IMR-90 (cell line): ENCODE data around the gene DZIP3. TPM values are rescaled to one million over a fixed set of nuclear protein-coding genes. Genes with fewer than 3 reads are reported as not detected.

ENCODE experiments used
- ATAC-seq: fragments of 200-7000 bp; cut with Tn5 transposase; 2 replicates; pipeline ENCODE4 v1.9.1; 2020; ENCODE audit warnings: low read depth, mild to moderate bottlenecking, moderate library complexity
- BruUV-seq: library from RNA; stranded (reverse); fragments of 400-500 nt; replicated peaks from 2 replicates; lab custom pipeline; 2021; lab: Mats Ljungman, UMichigan
- CTCF ChIA-PET: fragments of 300-600 bp; formaldehyde crosslinking; extraction: SDS; loops from one replicate; lab custom pipeline; 2021; ENCODE audit warnings: antibody characterized with exemption; lab: Yijun Ruan, JAX
- POLR2A ChIA-PET: fragments of 300-600 bp; sonication (Branson Sonifier 250); formaldehyde crosslinking; loops from one replicate; lab custom pipeline; 2022; ENCODE audit warnings: antibody characterized with exemption; ENCODE audit not compliant: unreplicated experiment; lab: Charles Lee
- DNase-seq: peaks from one replicate; pipeline ENCODE4 v3.0.0; 2013
- H2AFZ ChIP-seq: replicated peaks from 2 replicates; pipeline ENCODE3; 2013; ENCODE audit warnings: low read length, mild to moderate bottlenecking; ENCODE audit not compliant: poor library complexity
- H2AK5ac ChIP-seq: 2 replicates; pipeline ENCODE4 v1.6.1; 2013; ENCODE audit warnings: low read depth, low read length, inconsistent platforms
- H2AK9ac ChIP-seq: replicated peaks from 2 replicates; pipeline ENCODE3; 2013; ENCODE audit warnings: mild to moderate bottlenecking, low read depth, low read length, moderate library complexity; ENCODE audit not compliant: poor library complexity
- H2BK120ac ChIP-seq: 2 replicates; pipeline ENCODE4 v1.6.1; 2013; ENCODE audit warnings: low read depth, low read length, inconsistent platforms
- H2BK15ac ChIP-seq: 3 replicates; pipeline ENCODE4 v1.6.1; 2013; ENCODE audit warnings: low read depth, low read length, inconsistent platforms
- H2BK20ac ChIP-seq: 2 replicates; pipeline ENCODE4 v1.6.1; 2013; ENCODE audit warnings: low read depth, mild to moderate bottlenecking, inconsistent platforms, low read length, moderate library complexity
- H2BK5ac ChIP-seq: 2 replicates; pipeline ENCODE4 v1.6.1; 2013; ENCODE audit warnings: mild to moderate bottlenecking, low read depth, low read length, inconsistent platforms; ENCODE audit not compliant: poor library complexity, severe bottlenecking
- H3K14ac ChIP-seq: replicated peaks from 2 replicates; pipeline ENCODE4 v1.6.1; 2013; ENCODE audit warnings: low read depth, low read length, inconsistent platforms
- H3K18ac ChIP-seq: 2 replicates; pipeline ENCODE4 v1.6.1; 2013; ENCODE audit warnings: low read depth, low read length, control low read depth
- H3K23ac ChIP-seq: 2 replicates; pipeline ENCODE4 v1.6.1; 2013; ENCODE audit warnings: low read depth, low read length, inconsistent platforms
- H3K27ac ChIP-seq: 2 replicates; pipeline ENCODE4 v1.5.1; 2013; ENCODE audit warnings: mild to moderate bottlenecking, control low read depth, low read length; ENCODE audit not compliant: insufficient read depth
- H3K27me3 ChIP-seq: 2 replicates; pipeline ENCODE4 v1.6.1; 2013; ENCODE audit warnings: low read length; ENCODE audit not compliant: control insufficient read depth, insufficient read depth
- H3K36me3 ChIP-seq: 2 replicates; pipeline ENCODE4 v1.6.1; 2013; ENCODE audit warnings: low read length, mixed read lengths; ENCODE audit not compliant: control insufficient read depth, insufficient read depth
- H3K4ac ChIP-seq: 2 replicates; pipeline ENCODE4 v1.6.1; 2013; ENCODE audit warnings: low read depth, low read length, inconsistent platforms
- H3K4me1 ChIP-seq: 2 replicates; pipeline ENCODE4 v1.6.1; 2013; ENCODE audit warnings: low read length, mixed read lengths; ENCODE audit not compliant: control insufficient read depth, insufficient read depth
- H3K4me2 ChIP-seq: 2 replicates; pipeline ENCODE4 v1.6.1; 2013; ENCODE audit warnings: low read depth, mild to moderate bottlenecking, control low read depth, low read length, moderate library complexity
- H3K4me3 ChIP-seq: 2 replicates; pipeline ENCODE4 v1.5.1; 2013; ENCODE audit warnings: low read depth, mild to moderate bottlenecking, control low read depth, low read length, moderate library complexity; ENCODE audit not compliant: insufficient read depth
- H3K56ac ChIP-seq: 2 replicates; pipeline ENCODE4 v1.6.1; 2013; ENCODE audit warnings: low read length, inconsistent platforms; ENCODE audit not compliant: insufficient read depth; ENCODE audit errors: extremely low read depth
- H3K79me1 ChIP-seq, 2 experiments: 2 replicates each; pipeline ENCODE4 v1.6.1; 2013; ENCODE audit warnings: low read length in 2 of 2, inconsistent platforms in 1 of 2, low read depth in 1 of 2
- H3K9ac ChIP-seq: 2 replicates; pipeline ENCODE4 v1.6.1; 2013; ENCODE audit warnings: low read depth, low read length, control low read depth
- H3K9me1 ChIP-seq: 2 replicates; pipeline ENCODE4 v1.6.1; 2013; ENCODE audit warnings: low read length, inconsistent platforms; ENCODE audit not compliant: insufficient read depth
- H3K9me3 ChIP-seq: 2 replicates; pipeline ENCODE4 v1.6.1; 2013; ENCODE audit warnings: low read length; ENCODE audit not compliant: control insufficient read depth, insufficient read depth
- H4K20me1 ChIP-seq: 2 replicates; pipeline ENCODE4 v1.6.1; 2013; ENCODE audit warnings: low read length, inconsistent platforms; ENCODE audit not compliant: insufficient read depth
- H4K5ac ChIP-seq: 2 replicates; pipeline ENCODE4 v1.6.1; 2013; ENCODE audit warnings: mild to moderate bottlenecking, low read depth, low read length, control low read depth
- H4K8ac ChIP-seq, 2 experiments: 2 replicates each; pipeline ENCODE4 v1.6.1; 2013; ENCODE audit warnings: low read depth in 2 of 2, low read length in 2 of 2, control low read depth in 1 of 2, inconsistent platforms in 1 of 2
- H4K91ac ChIP-seq: 2 replicates; pipeline ENCODE4 v1.6.1; 2013; ENCODE audit warnings: low read depth, low read length, inconsistent platforms; ENCODE audit not compliant: insufficient read depth
- BHLHE40 ChIP-seq: fragments of 150-350 bp; IDR thresholded peaks from 2 replicates; pipeline ENCODE4 v1.6.1; 2016; ENCODE audit warnings: mild to moderate bottlenecking, low read depth, low read length
- CEBPB ChIP-seq: IDR thresholded peaks from 2 replicates; pipeline ENCODE4 v1.6.1; 2012; ENCODE audit warnings: low read depth, low read length, improper control_type of control experiment
- CHD1 ChIP-seq: IDR thresholded peaks from 2 replicates; pipeline ENCODE4 v1.6.1; 2012; ENCODE audit warnings: low read depth, low read length, improper control_type of control experiment
- FOS ChIP-seq: fragments of 150-350 bp; IDR thresholded peaks from 2 replicates; pipeline ENCODE4 v1.6.1; 2016; ENCODE audit warnings: low read depth, low read length
- MAFK ChIP-seq: IDR thresholded peaks from 2 replicates; pipeline ENCODE4 v1.6.1; 2012; ENCODE audit warnings: low read depth, low read length, improper control_type of control experiment
- MAZ ChIP-seq: IDR thresholded peaks from 2 replicates; pipeline ENCODE4 v1.6.1; 2012; ENCODE audit warnings: low read depth, mild to moderate bottlenecking, low read length, improper control_type of control experiment, moderate library complexity, borderline replicate concordance
- MXI1 ChIP-seq: IDR thresholded peaks from 2 replicates; pipeline ENCODE4 v1.6.1; 2012; ENCODE audit warnings: low read depth, mild to moderate bottlenecking, low read length, moderate library complexity, borderline replicate concordance
- POLR2A ChIP-seq: IDR thresholded peaks from 2 replicates; pipeline ENCODE4 v1.6.1; 2012; ENCODE audit warnings: mild to moderate bottlenecking, low read depth, low read length
- RAD21 ChIP-seq: IDR thresholded peaks from 2 replicates; pipeline ENCODE4 v1.6.1; 2012; ENCODE audit warnings: low read length, improper control_type of control experiment
- RCOR1 ChIP-seq: IDR thresholded peaks from 2 replicates; pipeline ENCODE4 v1.6.1; 2012; ENCODE audit warnings: mild to moderate bottlenecking, low read length, improper control_type of control experiment; ENCODE audit not compliant: insufficient replicate concordance
- RFX5 ChIP-seq: IDR thresholded peaks from 2 replicates; pipeline ENCODE4 v1.8.0; 2012; ENCODE audit warnings: low read depth, mild to moderate bottlenecking, low read length, moderate library complexity
- SMC3 ChIP-seq: fragments of 150-350 bp; IDR thresholded peaks from 2 replicates; pipeline ENCODE4 v1.6.1; 2016; ENCODE audit warnings: low read depth, mild to moderate bottlenecking, antibody characterized with exemption, low read length, moderate library complexity
- WGBS, 2 experiments: methylation state at CpG; one replicate each; pipeline versions ENCODE4 v1.1.5 to v1.1.7; 2013; ENCODE audit warnings: missing lambda C conversion rate in 2 of 2; ENCODE audit not compliant: insufficient read length in 1 of 2; ENCODE audit errors: extremely low coverage in 2 of 2; 5-methylcytosine and 5-hydroxymethylcytosine counted together
- dilution Hi-C: fragments of 300-500 bp; cut with HindIII; formaldehyde crosslinking; loops from one replicate; pipeline ENCODE4 v1.14.3; 2018; ENCODE audit warnings: low sequenced_read_pairs; ENCODE audit not compliant: unreplicated experiment
- in situ Hi-C: fragments of 300-500 bp; cut with MboI; formaldehyde crosslinking; loops from 3 replicates; pipeline ENCODE4 v1.14.3; 2019; ENCODE audit warnings: low sequenced_read_pairs, inconsistent platforms, mixed read lengths
- intact Hi-C: fragments of 100-400 bp; cut with micrococcal nuclease; formaldehyde crosslinking; loops from 2 replicates; pipeline ENCODE4 v1.10.0; 2022
- polyA plus RNA-seq, 3 experiments: library from polyadenylated mRNA; depleted of rRNA; stranded (reverse); fragments of >200 nt; gene quantifications; 2 replicates each; pipeline ENCODE4 v1.2.3, GENCODE V29; 2012; ENCODE audit warnings: low replicate concordance in 1 of 3
- total RNA-seq: library from RNA; depleted of rRNA; stranded (reverse); fragments of >200 nt; gene quantifications from 2 replicates; pipeline ENCODE4 v1.2.3, GENCODE V29; 2012
- TF ChIP-seq, protein P1 (sequence below): fragments of 150-350 bp; IDR thresholded peaks from 2 replicates; pipeline ENCODE4 v1.6.1; 2017; ENCODE audit warnings: mild to moderate bottlenecking, antibody characterized with exemption, low read length, low read depth
- TF ChIP-seq, protein P2 (sequence below): fragments of 150-350 bp; IDR thresholded peaks from 2 replicates; pipeline ENCODE4 v1.6.1; 2016; ENCODE audit warnings: low read depth, mild to moderate bottlenecking, low read length, moderate library complexity, borderline replicate concordance
- TF ChIP-seq, protein P3 (sequence below): conservative IDR thresholded peaks from 2 replicates; pipeline ENCODE4 v1.5.1; 2012; ENCODE audit warnings: mild to moderate bottlenecking, low read depth, low read length, improper control_type of control experiment

DZIP3 gene
- total and polyA plus RNA-seq, 2 of the 4 experiments (the other 2 are of a cell fraction) = 7.0 to 9.9 TPM

DNA sequence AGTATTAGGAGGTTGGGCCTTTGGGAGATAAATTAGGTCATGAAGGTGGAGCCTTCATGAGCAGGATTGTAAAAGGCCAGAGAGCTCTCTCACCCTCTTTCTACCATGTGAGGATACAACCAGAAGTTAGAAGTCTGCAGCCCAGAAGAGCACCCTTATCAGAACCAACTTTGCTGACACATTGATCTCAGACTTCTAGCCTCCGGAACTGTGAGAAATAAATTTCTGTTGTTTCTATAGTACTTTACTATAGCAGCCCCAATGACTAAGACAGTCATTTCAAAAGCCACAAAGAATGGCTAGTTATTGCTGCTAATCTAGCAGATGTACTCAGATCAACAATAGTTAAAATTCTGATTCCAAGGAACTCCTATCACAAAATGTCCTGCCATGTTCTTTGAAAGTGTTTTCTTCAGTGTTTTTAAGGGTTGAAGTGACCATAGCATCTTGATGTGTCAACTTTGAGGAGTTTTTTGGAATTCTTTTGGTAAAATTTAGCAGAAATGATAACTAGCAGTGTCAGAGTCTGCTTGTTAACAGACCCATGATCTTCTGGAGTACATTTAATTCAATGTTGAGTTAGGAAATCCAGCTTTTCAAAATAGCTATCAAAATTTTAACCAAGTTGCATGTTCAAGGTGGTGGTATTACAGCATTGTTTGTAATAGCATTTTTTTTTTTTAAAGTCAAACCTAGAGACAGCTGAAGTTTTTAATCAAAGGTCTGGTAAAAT lies 10.3 kb downstream of the DZIP3 start:
- Histone ChIP-seq H2AFZ (no peak overlapping the region), H4K5ac (no peak overlapping the region), H3K4ac (no peak overlapping the region), H2BK5ac (no peak overlapping the region), H2BK15ac (no peak overlapping the region), H3K9ac (no peak overlapping the region), H3K56ac (no peak overlapping the region), H2BK120ac (no peak overlapping the region), H3K14ac (no peak overlapping the region), H3K9me1 (no peaks in the 10 kb centered on the region), H2AK9ac (no peak overlapping the region), H2BK20ac (no peak overlapping the region), H4K20me1 (no peaks in the 10 kb centered on the region), H4K91ac (no peak overlapping the region), H3K36me3 (no peaks in the 10 kb centered on the region), H4K8ac (no peak overlapping the region), H3K4me2 (no peak overlapping the region), H3K9me3 (no peaks in the 10 kb centered on the region), H3K27ac (no peak overlapping the region), H2AK5ac (no peak overlapping the region), H3K4me3 (no peak overlapping the region), H3K23ac (no peak overlapping the region), H3K4me1 (no peaks in the 10 kb centered on the region), H3K79me1 (peaks cover 3 to 4% of the 10 kb centered on the region in 2 experiments; a peak in 1 of 4 replicates), H3K27me3 (no peaks in the 10 kb centered on the region), H3K18ac (no peak overlapping the region)
- POLR2A ChIA-PET = no interaction called here
- in situ Hi-C loops (no loop called here), intact Hi-C loops (no loop called here), dilution Hi-C loops (no loop called here)
- no peak for TF ChIP-seq RCOR1
- no peak for TF ChIP-seq RAD21
- no peak for TF ChIP-seq BHLHE40
- no peak for TF ChIP-seq FOS
- no peak for TF ChIP-seq CHD1
- TF ChIP-seq SMC3 = no peak
- TF ChIP-seq, protein P1, sequence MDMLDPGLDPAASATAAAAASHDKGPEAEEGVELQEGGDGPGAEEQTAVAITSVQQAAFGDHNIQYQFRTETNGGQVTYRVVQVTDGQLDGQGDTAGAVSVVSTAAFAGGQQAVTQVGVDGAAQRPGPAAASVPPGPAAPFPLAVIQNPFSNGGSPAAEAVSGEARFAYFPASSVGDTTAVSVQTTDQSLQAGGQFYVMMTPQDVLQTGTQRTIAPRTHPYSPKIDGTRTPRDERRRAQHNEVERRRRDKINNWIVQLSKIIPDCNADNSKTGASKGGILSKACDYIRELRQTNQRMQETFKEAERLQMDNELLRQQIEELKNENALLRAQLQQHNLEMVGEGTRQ = no peak
- TF ChIP-seq MAZ = no peak
- no peak for TF ChIP-seq RFX5
- TF ChIP-seq MAFK = no peak
- no peak for TF ChIP-seq MXI1
- TF ChIP-seq POLR2A = no peak
- TF ChIP-seq, protein P2, sequence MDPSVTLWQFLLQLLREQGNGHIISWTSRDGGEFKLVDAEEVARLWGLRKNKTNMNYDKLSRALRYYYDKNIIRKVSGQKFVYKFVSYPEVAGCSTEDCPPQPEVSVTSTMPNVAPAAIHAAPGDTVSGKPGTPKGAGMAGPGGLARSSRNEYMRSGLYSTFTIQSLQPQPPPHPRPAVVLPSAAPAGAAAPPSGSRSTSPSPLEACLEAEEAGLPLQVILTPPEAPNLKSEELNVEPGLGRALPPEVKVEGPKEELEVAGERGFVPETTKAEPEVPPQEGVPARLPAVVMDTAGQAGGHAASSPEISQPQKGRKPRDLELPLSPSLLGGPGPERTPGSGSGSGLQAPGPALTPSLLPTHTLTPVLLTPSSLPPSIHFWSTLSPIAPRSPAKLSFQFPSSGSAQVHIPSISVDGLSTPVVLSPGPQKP = no peak
- TF ChIP-seq, protein P3, sequence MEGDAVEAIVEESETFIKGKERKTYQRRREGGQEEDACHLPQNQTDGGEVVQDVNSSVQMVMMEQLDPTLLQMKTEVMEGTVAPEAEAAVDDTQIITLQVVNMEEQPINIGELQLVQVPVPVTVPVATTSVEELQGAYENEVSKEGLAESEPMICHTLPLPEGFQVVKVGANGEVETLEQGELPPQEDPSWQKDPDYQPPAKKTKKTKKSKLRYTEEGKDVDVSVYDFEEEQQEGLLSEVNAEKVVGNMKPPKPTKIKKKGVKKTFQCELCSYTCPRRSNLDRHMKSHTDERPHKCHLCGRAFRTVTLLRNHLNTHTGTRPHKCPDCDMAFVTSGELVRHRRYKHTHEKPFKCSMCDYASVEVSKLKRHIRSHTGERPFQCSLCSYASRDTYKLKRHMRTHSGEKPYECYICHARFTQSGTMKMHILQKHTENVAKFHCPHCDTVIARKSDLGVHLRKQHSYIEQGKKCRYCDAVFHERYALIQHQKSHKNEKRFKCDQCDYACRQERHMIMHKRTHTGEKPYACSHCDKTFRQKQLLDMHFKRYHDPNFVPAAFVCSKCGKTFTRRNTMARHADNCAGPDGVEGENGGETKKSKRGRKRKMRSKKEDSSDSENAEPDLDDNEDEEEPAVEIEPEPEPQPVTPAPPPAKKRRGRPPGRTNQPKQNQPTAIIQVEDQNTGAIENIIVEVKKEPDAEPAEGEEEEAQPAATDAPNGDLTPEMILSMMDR = no peak
- TF ChIP-seq CEBPB = no peak
- no peak for ATAC-seq
- WGBS, 2 experiments = no CpG with 5 or more reads among the region's 1 CpG
- DNase-seq = no peak
- CTCF ChIA-PET = no interaction called here
- BruUV-seq = no TSS peak
